OCI-LY1 (cell line): ENCODE results near the gene CDH26.

ENCODE experiments used
- H2AFZ ChIP-seq: fragments of 200-600 bp; sonication (generic), shearing (Covaris generic); 2 replicates; pipeline ENCODE4 v1.6.0; 2014; ENCODE audit warnings: antibody characterized with exemption, mild to moderate bottlenecking, low read length
- H3F3A ChIP-seq: fragments of 200-600 bp; sonication (generic), shearing (Covaris generic); 2 replicates; pipeline ENCODE4 v1.6.0; 2014; ENCODE audit warnings: mild to moderate bottlenecking, antibody characterized with exemption, low read length, moderate library complexity; ENCODE audit not compliant: insufficient read depth
- H3K27ac ChIP-seq: fragments of 200-600 bp; sonication (generic); 2 replicates; pipeline ENCODE4 v1.5.1; 2014; ENCODE audit warnings: low read length, mixed run types, mild to moderate bottlenecking, low read depth; ENCODE audit not compliant: poor library complexity, severe bottlenecking
- H3K27me3 ChIP-seq: fragments of 200-600 bp; sonication (generic); 2 replicates; pipeline ENCODE4 v1.6.0; 2014; ENCODE audit warnings: antibody characterized with exemption, mild to moderate bottlenecking, low read length, moderate library complexity; ENCODE audit not compliant: insufficient read depth
- H3K36me3 ChIP-seq: fragments of 200-600 bp; sonication (generic); 2 replicates; pipeline ENCODE4 v1.6.1; 2014; ENCODE audit warnings: mild to moderate bottlenecking, antibody characterized with exemption, low read length, moderate library complexity, mixed read lengths; ENCODE audit not compliant: insufficient read depth
- H3K4me1 ChIP-seq: fragments of 200-600 bp; sonication (generic); 2 replicates; pipeline ENCODE4 v1.5.1; 2014; ENCODE audit warnings: mild to moderate bottlenecking, low read length, moderate library complexity; ENCODE audit not compliant: insufficient read depth, severe bottlenecking
- H3K4me2 ChIP-seq: fragments of 200-600 bp; sonication (generic), shearing (Covaris generic); 2 replicates; pipeline ENCODE4 v1.6.1; 2014; ENCODE audit warnings: low read length
- H3K4me3 ChIP-seq: fragments of 200-600 bp; sonication (generic); 2 replicates; pipeline ENCODE4 v1.5.1; 2014; ENCODE audit warnings: low read length, low read depth, mild to moderate bottlenecking, mixed read lengths; ENCODE audit not compliant: poor library complexity, severe bottlenecking
- H3K79me2 ChIP-seq: fragments of 200-600 bp; shearing (Covaris generic); 2 replicates; pipeline ENCODE4 v1.6.1; 2016; ENCODE audit warnings: mixed run types, low read length, mixed read lengths; ENCODE audit not compliant: insufficient read depth
- H3K9ac ChIP-seq: fragments of 200-600 bp; sonication (generic), shearing (Covaris generic); 2 replicates; pipeline ENCODE4 v1.6.1; 2014; ENCODE audit warnings: mild to moderate bottlenecking, low read length, mixed read lengths
- H3K9me2 ChIP-seq: fragments of 200-600 bp; sonication (generic), shearing (Covaris generic); 2 replicates; pipeline ENCODE4 v1.6.1; 2014; ENCODE audit warnings: low read depth, mild to moderate bottlenecking, low read length, mixed read lengths
- H3K9me3 ChIP-seq: fragments of 200-600 bp; shearing (Covaris generic); 2 replicates; pipeline ENCODE4 v1.6.1; 2014; ENCODE audit warnings: low read length, mixed read lengths
- H4K20me1 ChIP-seq: fragments of 200-600 bp; sonication (generic), shearing (Covaris generic); 2 replicates; pipeline ENCODE4 v1.6.0; 2016; ENCODE audit warnings: mild to moderate bottlenecking, low read length; ENCODE audit not compliant: insufficient read depth
- CTCF ChIP-seq: fragments of 200-600 bp; sonication (generic), shearing (Covaris generic); IDR thresholded peaks from 2 replicates; pipeline ENCODE4 v1.5.1; 2017; ENCODE audit warnings: mild to moderate bottlenecking, antibody characterized with exemption, low read length, moderate library complexity, mixed read lengths
- EZH2 ChIP-seq: fragments of 200-600 bp; sonication (generic), shearing (Covaris generic); IDR thresholded peaks from 2 replicates; pipeline ENCODE4 v1.8.0; 2017; ENCODE audit warnings: borderline replicate concordance, mixed run types, mild to moderate bottlenecking, antibody characterized with exemption, low read length, moderate library complexity, mixed read lengths

CDH26 gene

DNA sequence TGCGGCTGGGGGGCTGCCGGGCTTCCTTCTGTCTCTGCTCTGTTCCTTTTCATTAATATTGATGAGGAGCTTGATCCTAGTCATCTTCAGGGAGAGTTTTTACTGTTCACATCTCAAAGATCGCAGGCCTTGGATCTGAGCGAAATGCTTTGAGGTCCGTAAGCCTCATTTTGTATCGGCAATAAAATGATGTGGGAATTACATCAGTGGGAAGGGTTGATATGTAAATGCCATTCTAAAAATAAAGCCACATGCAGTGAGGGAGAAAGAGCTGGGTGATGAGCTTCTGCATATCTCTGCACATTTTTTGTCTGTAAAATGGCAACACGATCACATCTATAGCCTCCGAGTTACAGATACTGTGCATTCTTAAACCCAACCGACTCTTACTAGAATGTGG, 24.9 kb downstream of the CDH26 start:
- Histone ChIP-seq H3K9me3 (no peaks in the 10 kb centered on the region), H3K36me3 (no peaks in the 10 kb centered on the region), H3K27ac (no peak overlapping the region), H3K4me1 (peaks cover 3% of the 10 kb centered on the region), H3K4me3 (no peak overlapping the region), H3F3A (no peaks in the 10 kb centered on the region), H4K20me1 (no peaks in the 10 kb centered on the region), H3K4me2 (no peak overlapping the region), H2AFZ (no peak overlapping the region), H3K27me3 (no peaks in the 10 kb centered on the region), H3K79me2 (no peaks in the 10 kb centered on the region), H3K9ac (no peak overlapping the region), H3K9me2 (no peaks in the 10 kb centered on the region)
- no peak for TF ChIP-seq CTCF
- no peak for TF ChIP-seq EZH2

DNA sequence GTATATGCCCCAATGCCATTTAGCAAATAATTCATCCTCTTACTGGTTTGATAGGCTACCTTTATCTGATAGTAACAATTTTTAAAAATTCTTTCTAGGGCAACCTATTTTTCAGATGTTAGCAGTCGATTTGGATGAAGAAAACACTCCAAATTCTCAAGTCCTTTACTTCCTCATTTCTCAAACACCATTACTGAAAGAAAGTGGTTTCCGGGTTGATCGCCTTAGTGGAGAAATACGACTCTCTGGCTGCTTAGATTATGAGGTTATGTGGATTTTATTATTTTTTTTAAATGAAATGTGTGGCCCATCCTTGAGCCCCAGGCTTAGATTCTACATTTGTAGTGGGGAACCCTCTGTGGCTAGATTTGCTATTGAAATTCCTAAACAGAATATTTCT, 26.3 kb downstream of the CDH26 start:
- H4K20me1 ChIP-seq, result no peaks in the 10 kb centered on the region
- H3K36me3 ChIP-seq, result no peaks in the 10 kb centered on the region
- no peaks in the 10 kb centered on the region for H3K27me3 ChIP-seq
- no peak overlapping the region for H3K4me2 ChIP-seq
- no peaks in the 10 kb centered on the region for H3K9me3 ChIP-seq
- no peak for TF ChIP-seq CTCF
- TF ChIP-seq EZH2, result no peak
- no peaks in the 10 kb centered on the region for H3F3A ChIP-seq
- H3K27ac ChIP-seq, result no peak overlapping the region
- H3K4me1 ChIP-seq, result peaks cover 3% of the 10 kb centered on the region
- H2AFZ ChIP-seq, result no peak overlapping the region
- H3K79me2 ChIP-seq, result no peaks in the 10 kb centered on the region
- H3K4me3 ChIP-seq, result no peak overlapping the region
- H3K9ac ChIP-seq, result no peak overlapping the region
- no peaks in the 10 kb centered on the region for H3K9me2 ChIP-seq

- Histone ChIP-seq H3K9ac (no peak overlapping the region), H3K4me2 (no peak overlapping the region), H3K4me3 (no peak overlapping the region), H3K27ac (no peak overlapping the region), H4K20me1 (no peaks in the 10 kb centered on the region), H3K36me3 (no peaks in the 10 kb centered on the region), H3K79me2 (no peaks in the 10 kb centered on the region), H3K4me1 (peaks cover 3% of the 10 kb centered on the region), H2AFZ (no peak overlapping the region), H3K9me3 (no peaks in the 10 kb centered on the region), H3K27me3 (no peaks in the 10 kb centered on the region), H3F3A (no peaks in the 10 kb centered on the region), H3K9me2 (no peaks in the 10 kb centered on the region)
- TF ChIP-seq EZH2, result no peak
- no peak for TF ChIP-seq CTCF
Measured at GRCh38 chr20:59985164-59985563, 26.9 kb downstream of the CDH26 start.
